ENCODE measurements around the gene RRAGD.
"Not testable (repeated sequence)": the region's sequence is repeated elsewhere in the genome, so short reads cannot be mapped to it uniquely, and the experiment has no call there.

The RRAGD gene

GRCh38 chr6:89400050-89400449 lies 12.0 kb downstream of the RRAGD start:
- DNase-seq = no peak
- no peak for TF ChIP-seq CTCF (IDR thresholded peaks at IDR 0.05; ENCODE audit: low read depth, low read length)
- no peaks in the 10 kb centered on the region for H3K9me3 ChIP-seq
- H3K27me3 ChIP-seq = no peaks in the 10 kb centered on the region
- H3K4me3 ChIP-seq (ENCODE audit: low read depth, low read length) = no peak overlapping the region
- no peaks in the 10 kb centered on the region for H3K36me3 ChIP-seq
- H3K4me1 ChIP-seq = no peaks in the 10 kb centered on the region

- Histone ChIP-seq H3K4me3 (ENCODE audit: low read depth, low read length) (no peak overlapping the region), H3K36me3 (no peaks in the 10 kb centered on the region), H3K27me3 (no peaks in the 10 kb centered on the region), H3K9me3 (no peaks in the 10 kb centered on the region), H3K4me1 (no peaks in the 10 kb centered on the region)
- no peak for DNase-seq
- TF ChIP-seq CTCF (IDR thresholded peaks at IDR 0.05; ENCODE audit: low read depth, low read length) = no peak
Observed at GRCh38 chr6:89398762-89399525, 13.1 kb downstream of the RRAGD start.

- DNase-seq = not testable (repeated sequence)
Observed at GRCh38 chr6:89397884-89398283, 14.2 kb downstream of the RRAGD start.

GRCh38 chr6:89393659-89394058 lies 18.4 kb downstream of the RRAGD start:
- no peak for TF ChIP-seq CTCF (IDR thresholded peaks at IDR 0.05; ENCODE audit: low read depth, low read length)
- no peaks in the 10 kb centered on the region for H3K36me3 ChIP-seq
- no peaks in the 10 kb centered on the region for H3K4me1 ChIP-seq
- H3K4me3 ChIP-seq (ENCODE audit: low read depth, low read length) = no peak overlapping the region
- no peaks in the 10 kb centered on the region for H3K27me3 ChIP-seq
- no peak for DNase-seq
- H3K9me3 ChIP-seq = no peaks in the 10 kb centered on the region

More at GRCh38 chr6:89397884-89398283, 14.2 kb downstream of the RRAGD start:
- H3K27me3 ChIP-seq; H3K36me3 ChIP-seq; H3K9me3 ChIP-seq; H3K4me3 ChIP-seq (ENCODE audit: low read depth, low read length); H3K4me1 ChIP-seq: not testable (repeated sequence)

- no peak overlapping the region for H3K4me3 ChIP-seq (ENCODE audit: low read depth, low read length)
- H3K4me1 ChIP-seq = no peaks in the 10 kb centered on the region
- no peaks in the 10 kb centered on the region for H3K36me3 ChIP-seq
- no peaks in the 10 kb centered on the region for H3K27me3 ChIP-seq
- no peak for DNase-seq
- no peak for TF ChIP-seq CTCF (IDR thresholded peaks at IDR 0.05; ENCODE audit: low read depth, low read length)
- H3K9me3 ChIP-seq = no peaks in the 10 kb centered on the region
Observed at GRCh38 chr6:89392823-89393222, 19.2 kb downstream of the RRAGD start.

GRCh38 chr6:89388846-89389245 lies 23.2 kb downstream of the RRAGD start:
- Histone ChIP-seq H3K4me1 (no peaks in the 10 kb centered on the region), H3K27me3 (no peaks in the 10 kb centered on the region), H3K4me3 (ENCODE audit: low read depth, low read length) (no peak overlapping the region), H3K9me3 (no peaks in the 10 kb centered on the region), H3K36me3 (no peaks in the 10 kb centered on the region; the same call in 1 of the 2 replicates)
- TF ChIP-seq CTCF (IDR thresholded peaks at IDR 0.05; ENCODE audit: low read depth, low read length) = no peak
- DNase-seq = no peak
